GM23338 (cell line): ENCODE results near the gene TBC1D12. TPM values are rescaled to one million over a fixed set of nuclear protein-coding genes. Genes with fewer than 3 reads are reported as not detected.

Experiments
- ATAC-seq: fragments of 200-7000 bp; cut with Tn5 transposase; 3 replicates; pipeline ENCODE4 v1.9.1; 2020
- DNase-seq: peaks from one replicate; pipeline ENCODE4 v3.0.0-alpha.2; 2015; ENCODE audit warnings: low spot score
- H2AFZ ChIP-seq: fragments of 200-600 bp; sonication (generic); 2 replicates; pipeline ENCODE4 v1.8.0; 2016; ENCODE audit warnings: antibody characterized with exemption, mild to moderate bottlenecking, moderate library complexity
- H3F3A ChIP-seq: fragments of 200-600 bp; sonication (generic); replicated peaks from 2 replicates; pipeline ENCODE4 v1.8.0; 2017; ENCODE audit warnings: antibody characterized with exemption, mixed run types, low read depth
- H3K27ac ChIP-seq: fragments of 200-600 bp; sonication (generic); 2 replicates; pipeline ENCODE4 v1.6.1; 2016; ENCODE audit warnings: low read depth
- H3K27me3 ChIP-seq: fragments of 200-600 bp; sonication (generic); 2 replicates; pipeline ENCODE4 v1.8.0; 2016; ENCODE audit warnings: mild to moderate bottlenecking, mixed run types, moderate library complexity; ENCODE audit not compliant: insufficient read depth
- H3K36me3 ChIP-seq: fragments of 200-600 bp; sonication (generic); 2 replicates; pipeline ENCODE4 v1.8.0; 2016; ENCODE audit warnings: mild to moderate bottlenecking; ENCODE audit not compliant: insufficient read depth
- H3K4me1 ChIP-seq: fragments of 200-600 bp; sonication (generic); 2 replicates; pipeline ENCODE4 v1.8.0; 2016; ENCODE audit warnings: mild to moderate bottlenecking, moderate library complexity; ENCODE audit not compliant: insufficient read depth
- H3K4me2 ChIP-seq: fragments of 200-600 bp; sonication (generic); 2 replicates; pipeline ENCODE4 v1.7.1; 2017; ENCODE audit warnings: mixed run types
- H3K4me3 ChIP-seq: fragments of 200-600 bp; sonication (generic); 2 replicates; pipeline ENCODE4 v1.6.1; 2016; ENCODE audit warnings: mixed run types
- H3K79me2 ChIP-seq: fragments of 200-600 bp; sonication (generic); replicated peaks from 2 replicates; pipeline ENCODE4 v1.8.0; 2017; ENCODE audit warnings: mild to moderate bottlenecking; ENCODE audit not compliant: insufficient read depth
- H3K9me2 ChIP-seq: fragments of 200-600 bp; sonication (generic); 2 replicates; pipeline ENCODE4 v1.8.0; 2017; ENCODE audit not compliant: insufficient read depth
- H4K20me1 ChIP-seq: fragments of 200-600 bp; sonication (generic); replicated peaks from 2 replicates; pipeline ENCODE4 v1.8.0; 2017; ENCODE audit warnings: mild to moderate bottlenecking; ENCODE audit not compliant: insufficient read depth
- H3K27ac Mint-ChIP-seq: 2 replicates; pipeline ENCODE4 v1.8.0; 2020; ENCODE audit warnings: inconsistent platforms, mild to moderate bottlenecking, moderate library complexity, mixed read lengths
- H3K27me3 Mint-ChIP-seq: 3 replicates; pipeline ENCODE4 v1.8.0; 2022; ENCODE audit warnings: low read depth, mild to moderate bottlenecking, moderate library complexity, mixed read lengths, inconsistent platforms; ENCODE audit not compliant: insufficient read depth, poor library complexity
- H3K36me3 Mint-ChIP-seq: 3 replicates; pipeline ENCODE4 v1.8.0; 2021; ENCODE audit warnings: low read depth, mild to moderate bottlenecking, inconsistent platforms, moderate library complexity, mixed read lengths
- H3K4me1 Mint-ChIP-seq: 3 replicates; pipeline ENCODE4 v1.8.0; 2020; ENCODE audit warnings: mild to moderate bottlenecking, inconsistent platforms, mixed read lengths
- H3K4me3 Mint-ChIP-seq: 3 replicates; pipeline ENCODE4 v1.8.0; 2021; ENCODE audit warnings: moderate library complexity, mild to moderate bottlenecking, inconsistent platforms, mixed read lengths
- H3K9me3 Mint-ChIP-seq: 3 replicates; pipeline ENCODE4 v1.8.0; 2020; ENCODE audit warnings: moderate library complexity, mild to moderate bottlenecking, inconsistent platforms, mixed read lengths
- CREB1 ChIP-seq: fragments of 250-450 bp; sonication (Bioruptor Pico); IDR thresholded peaks from 2 replicates; pipeline ENCODE4 v1.5.0; 2020; ENCODE audit warnings: low read depth, mild to moderate bottlenecking, moderate library complexity
- CTCF ChIP-seq, 2 experiments: fragments of 200-600 bp in 1 of 2; sonication (generic) in 1 of 2; conservative IDR thresholded peaks; 2 replicates each; pipeline versions ENCODE4 v1.5.1 to v1.6.1; 2016 to 2017; ENCODE audit warnings: antibody characterized with exemption in 2 of 2, low read depth in 2 of 2, mild to moderate bottlenecking in 2 of 2, moderate library complexity in 1 of 2
- ETS1 ChIP-seq: IDR thresholded peaks from 2 replicates; pipeline ENCODE4 v1.6.1; 2016; ENCODE audit warnings: antibody characterized with exemption
- EZH2 ChIP-seq: fragments of 200-600 bp; sonication (generic); IDR thresholded peaks from one replicate; pipeline ENCODE4 v1.8.0; 2017; ENCODE audit warnings: antibody characterized with exemption, mild to moderate bottlenecking, low read depth; ENCODE audit not compliant: unreplicated experiment
- EZH2phosphoT487 ChIP-seq: fragments of 200-600 bp; sonication (generic); IDR thresholded peaks from one replicate; pipeline ENCODE4 v1.8.1; 2018; ENCODE audit warnings: antibody characterized with exemption; ENCODE audit not compliant: unreplicated experiment
- JUNB ChIP-seq: IDR thresholded peaks from one replicate; pipeline ENCODE4 v1.6.1; 2016; ENCODE audit warnings: antibody characterized with exemption; ENCODE audit not compliant: unreplicated experiment
- NANOG ChIP-seq: IDR thresholded peaks from 2 replicates; pipeline ENCODE4 v1.6.1; 2016; ENCODE audit warnings: antibody characterized with exemption, borderline replicate concordance
- POLR2AphosphoS5 ChIP-seq: IDR thresholded peaks from 2 replicates; pipeline ENCODE4 v1.6.1; 2016; ENCODE audit warnings: antibody characterized with exemption, low read depth
- REST ChIP-seq: IDR thresholded peaks from one replicate; pipeline ENCODE4 v1.6.1; 2018; ENCODE audit warnings: antibody characterized with exemption; ENCODE audit not compliant: unreplicated experiment
- STAT1 ChIP-seq: IDR thresholded peaks from one replicate; pipeline ENCODE4 v1.6.1; 2016; ENCODE audit warnings: antibody characterized with exemption; ENCODE audit not compliant: unreplicated experiment
- ZNF114 ChIP-seq: fragments of 250-450 bp; sonication (Bioruptor Pico); IDR thresholded peaks from 2 replicates; pipeline ENCODE4 v1.5.0; 2020; ENCODE audit warnings: mild to moderate bottlenecking, moderate library complexity
- ZNF331 ChIP-seq: fragments of 250-450 bp; sonication (Bioruptor Pico); IDR thresholded peaks from 2 replicates; pipeline ENCODE4 v1.5.0; 2020; ENCODE audit warnings: low read depth, mild to moderate bottlenecking, moderate library complexity
- ZNF462 ChIP-seq: fragments of 250-450 bp; sonication (Bioruptor Pico); IDR thresholded peaks from 2 replicates; pipeline ENCODE4 v1.5.0; 2020; ENCODE audit warnings: mild to moderate bottlenecking, moderate library complexity
- polyA plus RNA-seq: library from polyadenylated mRNA; unstranded; fragments of >200 nt; fragmentation: Nextera tagmentation; extraction: Ambion mirVana; gene quantifications from 2 replicates; pipeline ENCODE4 v1.2.1, GENCODE V29; 2016
- total RNA-seq: library from RNA; depleted of rRNA; stranded (reverse); fragments of >200 nt; shearing (Covaris generic); gene quantifications from 2 replicates; pipeline ENCODE4 v1.2.3, GENCODE V29; 2014

Gene TBC1D12
- total and polyA plus RNA-seq, 2 experiments from 2014 or later = 2.3 to 3.6 TPM

- Histone ChIP-seq H3K4me2 (no peak overlapping the region), H3K9me2 (no peaks in the 10 kb centered on the region), H3K36me3 (no peaks in the 10 kb centered on the region), H3F3A (no peaks in the 10 kb centered on the region), H3K79me2 (no peaks in the 10 kb centered on the region), H3K4me3 (no peak overlapping the region), H3K27me3 (no peaks in the 10 kb centered on the region), H2AFZ (no peak overlapping the region), H3K4me1 (no peaks in the 10 kb centered on the region), H3K27ac (no peak overlapping the region), H4K20me1 (no peaks in the 10 kb centered on the region)
- Mint-ChIP-seq H3K36me3 (no peaks in the 10 kb centered on the region; the same call in 2 of the 3 replicates), H3K4me1 (0 out of 3 replicates have a peak, but pooled peaks cover 6% of the 10 kb centered on the region), H3K4me3 (no peak overlapping the region), H3K9me3 (peaks cover 19% of the 10 kb centered on the region), H3K27ac (no peak overlapping the region), H3K27me3 (no peaks in the 10 kb centered on the region)
- DNase-seq (no peak), ATAC-seq (no peak)
- TF ChIP-seq CREB1 (CRISPR knock-in tag) (no peak), EZH2 (no peak), NANOG (no peak), ZNF462 (CRISPR knock-in tag) (no peak), ZNF331 (CRISPR knock-in tag) (no peak), ETS1 (no peak), POLR2AphosphoS5 (no peak), STAT1 (no peak), EZH2phosphoT487 (no peak), ZNF114 (CRISPR knock-in tag) (no peak), CTCF (conservative IDR thresholded peaks at IDR 0.05; ENCODE audit: low read depth in 2 of 2) (no peak), REST (no peak), JUNB (no peak)
Observed at GRCh38 chr10:94427166-94427565, 24.8 kb downstream of the TBC1D12 start.
